Astrocyte (in vitro differentiated cells and primary cell): ENCODE results near the gene SFR1. TPM values are rescaled to one million over a fixed set of nuclear protein-coding genes. Genes with fewer than 3 reads are reported as not detected.

ENCODE experiments used
- DNase-seq: peaks from one replicate; pipeline ENCODE4 v3.0.0-alpha.2; 2010; ENCODE audit warnings: low read depth
- FAIRE-seq: peaks from 2 replicates; lab custom pipeline; 2011; peaks lifted over from hg19 to GRCh38; lab: Jason Lieb, UNC
- H2AFZ ChIP-seq: 2 replicates; pipeline ENCODE4 v1.6.0; 2012; ENCODE audit warnings: low read depth, low read length, inconsistent platforms
- H3K27ac ChIP-seq: 2 replicates; pipeline ENCODE4 v1.5.1; 2011; ENCODE audit warnings: low read depth, low read length, inconsistent platforms
- H3K27me3 ChIP-seq: 2 replicates; pipeline ENCODE4 v1.6.0; 2011; ENCODE audit warnings: low read length, inconsistent platforms; ENCODE audit not compliant: insufficient read depth
- H3K36me3 ChIP-seq: 2 replicates; pipeline ENCODE4 v1.5.1; 2011; ENCODE audit warnings: low read length, inconsistent platforms; ENCODE audit not compliant: insufficient read depth
- H3K4me1 ChIP-seq: 2 replicates; pipeline ENCODE4 v1.5.1; 2011; ENCODE audit warnings: low read length, inconsistent platforms; ENCODE audit not compliant: insufficient read depth
- H3K4me2 ChIP-seq: 2 replicates; pipeline ENCODE4 v1.6.0; 2012; ENCODE audit warnings: low read length, inconsistent platforms
- H3K4me3 ChIP-seq: 2 replicates; pipeline ENCODE4 v1.5.1; 2011; ENCODE audit warnings: low read depth, mild to moderate bottlenecking, low read length, inconsistent platforms; ENCODE audit not compliant: insufficient read depth
- H3K79me2 ChIP-seq: 2 replicates; pipeline ENCODE4 v1.6.0; 2012; ENCODE audit warnings: mild to moderate bottlenecking, low read length, inconsistent platforms; ENCODE audit not compliant: insufficient read depth
- H3K9ac ChIP-seq: 2 replicates; pipeline ENCODE4 v1.6.0; 2012; ENCODE audit warnings: mild to moderate bottlenecking, low read length, inconsistent platforms
- H3K9me3 ChIP-seq: 2 replicates; pipeline ENCODE4 v1.5.1; 2012; ENCODE audit warnings: low read depth, mild to moderate bottlenecking, low read length, inconsistent platforms; ENCODE audit not compliant: insufficient read depth
- H4K20me1 ChIP-seq: 2 replicates; pipeline ENCODE4 v1.6.0; 2012; ENCODE audit warnings: low read length, inconsistent platforms; ENCODE audit not compliant: insufficient read depth
- H3K27ac Mint-ChIP-seq: one replicate; pipeline ENCODE4 v1.8.0; 2021; ENCODE audit warnings: mild to moderate bottlenecking, mixed read lengths; ENCODE audit not compliant: unreplicated experiment
- H3K27me3 Mint-ChIP-seq: one replicate; pipeline ENCODE4 v1.8.0; 2021; ENCODE audit warnings: low read depth, mixed read lengths; ENCODE audit not compliant: unreplicated experiment
- H3K36me3 Mint-ChIP-seq: one replicate; pipeline ENCODE4 v1.8.0; 2021; ENCODE audit warnings: low read depth, mixed read lengths; ENCODE audit not compliant: unreplicated experiment
- H3K4me1 Mint-ChIP-seq: one replicate; pipeline ENCODE4 v1.8.0; 2021; ENCODE audit warnings: low read depth, mixed read lengths; ENCODE audit not compliant: unreplicated experiment
- H3K4me3 Mint-ChIP-seq: one replicate; pipeline ENCODE4 v1.8.0; 2021; ENCODE audit warnings: mild to moderate bottlenecking, moderate library complexity, mixed read lengths; ENCODE audit not compliant: unreplicated experiment
- H3K9me3 Mint-ChIP-seq: one replicate; pipeline ENCODE4 v1.8.0; 2021; ENCODE audit warnings: mild to moderate bottlenecking, mixed read lengths; ENCODE audit not compliant: unreplicated experiment
- EZH2 ChIP-seq: IDR thresholded peaks from 2 replicates; pipeline ENCODE4 v1.6.1; 2012; ENCODE audit warnings: mild to moderate bottlenecking, low read length, inconsistent platforms; ENCODE audit not compliant: insufficient read depth
- total RNA-seq: library from RNA; stranded (reverse); gene quantifications from 2 replicates; pipeline ENCODE4 v1.2.1, GENCODE V29; 2021
- TF ChIP-seq, protein P1 (sequence below): IDR thresholded peaks from 2 replicates; pipeline ENCODE4 v1.5.1; 2011; ENCODE audit warnings: low read depth, mild to moderate bottlenecking, inconsistent platforms, low read length, moderate library complexity; ENCODE audit not compliant: insufficient read depth

Gene SFR1
- total RNA-seq, 1 donor from 2014 or later: 3.6 TPM

DNA sequence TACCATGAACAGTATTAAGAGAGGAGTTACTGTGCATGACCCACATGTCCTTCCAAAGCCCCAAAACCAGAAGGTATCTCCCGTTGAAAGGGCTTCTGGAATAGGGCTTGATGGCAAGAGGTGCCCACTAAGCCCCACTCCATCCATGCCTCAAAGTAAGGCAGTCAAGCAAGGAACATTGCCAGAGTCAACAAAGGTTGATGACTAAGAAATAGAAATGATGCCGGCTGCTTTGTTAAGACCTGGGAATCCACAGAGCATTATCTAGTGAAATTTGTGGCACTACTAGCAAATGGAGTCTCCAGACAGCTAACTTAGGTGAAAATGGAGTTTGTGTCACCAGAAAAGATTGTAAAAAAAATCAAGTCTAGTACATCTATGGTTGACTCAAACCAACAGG, 6.2 kb downstream of the SFR1 start:
- Histone ChIP-seq H3K79me2 (no peaks in the 10 kb centered on the region), H4K20me1 (no peaks in the 10 kb centered on the region), H3K4me2 (no peak overlapping the region), H3K4me1 (no peaks in the 10 kb centered on the region), H3K4me3 (no peak overlapping the region), H3K27me3 (no peaks in the 10 kb centered on the region), H3K9me3 (no peaks in the 10 kb centered on the region), H3K27ac (no peak overlapping the region), H3K36me3 (no peaks in the 10 kb centered on the region), H2AFZ (no peak overlapping the region), H3K9ac (no peak overlapping the region)
- DNase-seq (peak; percentile 20), FAIRE-seq (no peak)
- no peaks in the 10 kb centered on the region for H3K36me3 Mint-ChIP-seq
- TF ChIP-seq, protein P1, sequence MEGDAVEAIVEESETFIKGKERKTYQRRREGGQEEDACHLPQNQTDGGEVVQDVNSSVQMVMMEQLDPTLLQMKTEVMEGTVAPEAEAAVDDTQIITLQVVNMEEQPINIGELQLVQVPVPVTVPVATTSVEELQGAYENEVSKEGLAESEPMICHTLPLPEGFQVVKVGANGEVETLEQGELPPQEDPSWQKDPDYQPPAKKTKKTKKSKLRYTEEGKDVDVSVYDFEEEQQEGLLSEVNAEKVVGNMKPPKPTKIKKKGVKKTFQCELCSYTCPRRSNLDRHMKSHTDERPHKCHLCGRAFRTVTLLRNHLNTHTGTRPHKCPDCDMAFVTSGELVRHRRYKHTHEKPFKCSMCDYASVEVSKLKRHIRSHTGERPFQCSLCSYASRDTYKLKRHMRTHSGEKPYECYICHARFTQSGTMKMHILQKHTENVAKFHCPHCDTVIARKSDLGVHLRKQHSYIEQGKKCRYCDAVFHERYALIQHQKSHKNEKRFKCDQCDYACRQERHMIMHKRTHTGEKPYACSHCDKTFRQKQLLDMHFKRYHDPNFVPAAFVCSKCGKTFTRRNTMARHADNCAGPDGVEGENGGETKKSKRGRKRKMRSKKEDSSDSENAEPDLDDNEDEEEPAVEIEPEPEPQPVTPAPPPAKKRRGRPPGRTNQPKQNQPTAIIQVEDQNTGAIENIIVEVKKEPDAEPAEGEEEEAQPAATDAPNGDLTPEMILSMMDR: no peak
- no peak for TF ChIP-seq EZH2
- no peaks in the 10 kb centered on the region for H3K27me3 Mint-ChIP-seq
- peaks cover 3% of the 10 kb centered on the region for H3K4me1 Mint-ChIP-seq
- H3K27ac Mint-ChIP-seq: no peak overlapping the region
- H3K4me3 Mint-ChIP-seq: no peak overlapping the region
- no peaks in the 10 kb centered on the region for H3K9me3 Mint-ChIP-seq

DNA sequence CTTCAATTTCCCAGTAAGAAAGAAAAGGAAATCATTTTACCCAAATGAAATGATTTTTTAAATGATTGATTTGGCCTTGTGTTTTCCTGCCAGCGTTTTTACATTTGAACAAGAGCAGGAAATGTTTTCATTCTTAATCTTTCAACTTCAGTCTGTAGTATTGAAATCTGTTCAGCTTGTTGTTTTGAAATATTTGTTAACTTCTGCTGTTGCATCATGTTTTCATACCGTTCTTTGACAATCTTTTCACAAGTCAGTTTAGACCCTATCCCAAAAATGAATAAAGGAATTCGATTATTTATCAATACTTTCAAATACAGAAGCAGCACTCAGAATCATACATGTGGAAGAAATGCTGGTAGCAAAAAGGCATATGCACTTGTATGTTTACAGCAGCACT, 8.1 kb downstream of the SFR1 start:
- Histone ChIP-seq H2AFZ (no peak overlapping the region), H3K9me3 (no peaks in the 10 kb centered on the region), H3K36me3 (no peaks in the 10 kb centered on the region), H3K79me2 (no peaks in the 10 kb centered on the region), H3K9ac (no peak overlapping the region), H3K4me2 (no peak overlapping the region), H3K27ac (no peak overlapping the region), H3K27me3 (no peaks in the 10 kb centered on the region), H4K20me1 (no peaks in the 10 kb centered on the region), H3K4me3 (no peak overlapping the region), H3K4me1 (no peaks in the 10 kb centered on the region)
- no peaks in the 10 kb centered on the region for H3K4me1 Mint-ChIP-seq
- DNase-seq (no peak), FAIRE-seq (no peak)
- no peaks in the 10 kb centered on the region for H3K9me3 Mint-ChIP-seq
- TF ChIP-seq EZH2: no peak
- TF ChIP-seq, protein P1: no peak
- H3K36me3 Mint-ChIP-seq: no peaks in the 10 kb centered on the region
- H3K27ac Mint-ChIP-seq: no peak overlapping the region
- H3K4me3 Mint-ChIP-seq: no peak overlapping the region
- no peaks in the 10 kb centered on the region for H3K27me3 Mint-ChIP-seq

DNA sequence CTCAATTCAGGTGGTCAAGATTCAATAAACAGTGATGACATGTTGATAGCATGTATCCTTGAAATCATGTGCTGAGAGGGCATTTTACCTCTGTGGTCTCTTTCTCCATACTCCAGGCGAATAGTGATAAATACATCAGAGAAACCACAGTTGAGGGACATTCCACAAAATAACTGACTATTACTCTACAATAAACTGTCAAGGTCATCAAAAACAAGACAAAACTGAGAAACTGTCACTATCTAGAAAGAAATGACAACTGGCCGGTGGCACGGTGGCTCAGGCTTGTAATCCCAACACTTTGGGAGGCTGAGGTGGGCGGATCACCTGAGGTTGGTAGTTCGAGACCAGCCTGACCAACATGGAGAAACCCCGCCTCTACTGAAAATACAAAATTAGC, 16.2 kb downstream of the SFR1 start:
- Histone ChIP-seq H3K9ac (no peak overlapping the region), H3K4me1 (no peaks in the 10 kb centered on the region), H3K27me3 (no peaks in the 10 kb centered on the region), H3K79me2 (no peaks in the 10 kb centered on the region), H3K4me3 (no peak overlapping the region), H3K4me2 (no peak overlapping the region), H2AFZ (no peak overlapping the region), H4K20me1 (no peaks in the 10 kb centered on the region), H3K36me3 (no peaks in the 10 kb centered on the region), H3K27ac (no peak overlapping the region), H3K9me3 (no peaks in the 10 kb centered on the region)
- H3K27ac Mint-ChIP-seq: no peak overlapping the region
- H3K9me3 Mint-ChIP-seq: no peaks in the 10 kb centered on the region
- H3K4me3 Mint-ChIP-seq: no peak overlapping the region
- no peaks in the 10 kb centered on the region for H3K27me3 Mint-ChIP-seq
- FAIRE-seq (no peak), DNase-seq (no peak)
- TF ChIP-seq EZH2: no peak
- TF ChIP-seq, protein P1: no peak
- no peaks in the 10 kb centered on the region for H3K4me1 Mint-ChIP-seq
- no peaks in the 10 kb centered on the region for H3K36me3 Mint-ChIP-seq
